Nephron progenitor cell (in vitro differentiated cells): ENCODE results near the gene MCAT.
A peak's percentile ranks its signal among the peaks of the same experiment; 100 is the strongest.

ENCODE experiments used
- DNase-seq: peaks from one replicate; pipeline ENCODE4 v3.0.0; 2021
- H3K27ac Mint-ChIP-seq: 2 replicates; pipeline ENCODE4 v1.8.0; 2021; ENCODE audit warnings: mild to moderate bottlenecking, moderate library complexity, mixed read lengths
- H3K27me3 Mint-ChIP-seq: 2 replicates; pipeline ENCODE4 v1.8.0; 2021; ENCODE audit warnings: mild to moderate bottlenecking, low read depth, mixed read lengths; ENCODE audit not compliant: poor library complexity
- H3K36me3 Mint-ChIP-seq: 2 replicates; pipeline ENCODE4 v1.8.0; 2021; ENCODE audit warnings: low read depth, mixed read lengths
- H3K4me1 Mint-ChIP-seq: 2 replicates; pipeline ENCODE4 v1.8.0; 2021; ENCODE audit warnings: mixed read lengths
- H3K4me3 Mint-ChIP-seq: 2 replicates; pipeline ENCODE4 v1.8.0; 2021; ENCODE audit warnings: mild to moderate bottlenecking, moderate library complexity, mixed read lengths
- H3K9me3 Mint-ChIP-seq: 2 replicates; pipeline ENCODE4 v1.8.0; 2021; ENCODE audit warnings: mild to moderate bottlenecking, moderate library complexity, mixed read lengths
- TF ChIP-seq, protein P1 (sequence below): fragments of 200-600 bp; sonication (generic); IDR thresholded peaks from 2 replicates; pipeline ENCODE4 v1.5.0; 2021; ENCODE audit warnings: antibody characterized with exemption

Gene MCAT

GRCh38 chr22:43152357-43153071 lies 9.3 kb upstream of the MCAT start:
- Mint-ChIP-seq H3K27me3 (peaks cover 60% of the 10 kb centered on the region), H3K4me1 (peaks cover 11% of the 10 kb centered on the region), H3K36me3 (no peaks in the 10 kb centered on the region), H3K27ac (no peak overlapping the region), H3K4me3 (peak overlapping the region; percentile 66), H3K9me3 (no peaks in the 10 kb centered on the region)
- TF ChIP-seq, protein P1, sequence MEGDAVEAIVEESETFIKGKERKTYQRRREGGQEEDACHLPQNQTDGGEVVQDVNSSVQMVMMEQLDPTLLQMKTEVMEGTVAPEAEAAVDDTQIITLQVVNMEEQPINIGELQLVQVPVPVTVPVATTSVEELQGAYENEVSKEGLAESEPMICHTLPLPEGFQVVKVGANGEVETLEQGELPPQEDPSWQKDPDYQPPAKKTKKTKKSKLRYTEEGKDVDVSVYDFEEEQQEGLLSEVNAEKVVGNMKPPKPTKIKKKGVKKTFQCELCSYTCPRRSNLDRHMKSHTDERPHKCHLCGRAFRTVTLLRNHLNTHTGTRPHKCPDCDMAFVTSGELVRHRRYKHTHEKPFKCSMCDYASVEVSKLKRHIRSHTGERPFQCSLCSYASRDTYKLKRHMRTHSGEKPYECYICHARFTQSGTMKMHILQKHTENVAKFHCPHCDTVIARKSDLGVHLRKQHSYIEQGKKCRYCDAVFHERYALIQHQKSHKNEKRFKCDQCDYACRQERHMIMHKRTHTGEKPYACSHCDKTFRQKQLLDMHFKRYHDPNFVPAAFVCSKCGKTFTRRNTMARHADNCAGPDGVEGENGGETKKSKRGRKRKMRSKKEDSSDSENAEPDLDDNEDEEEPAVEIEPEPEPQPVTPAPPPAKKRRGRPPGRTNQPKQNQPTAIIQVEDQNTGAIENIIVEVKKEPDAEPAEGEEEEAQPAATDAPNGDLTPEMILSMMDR, result no peak
- no peak for DNase-seq

DNA sequence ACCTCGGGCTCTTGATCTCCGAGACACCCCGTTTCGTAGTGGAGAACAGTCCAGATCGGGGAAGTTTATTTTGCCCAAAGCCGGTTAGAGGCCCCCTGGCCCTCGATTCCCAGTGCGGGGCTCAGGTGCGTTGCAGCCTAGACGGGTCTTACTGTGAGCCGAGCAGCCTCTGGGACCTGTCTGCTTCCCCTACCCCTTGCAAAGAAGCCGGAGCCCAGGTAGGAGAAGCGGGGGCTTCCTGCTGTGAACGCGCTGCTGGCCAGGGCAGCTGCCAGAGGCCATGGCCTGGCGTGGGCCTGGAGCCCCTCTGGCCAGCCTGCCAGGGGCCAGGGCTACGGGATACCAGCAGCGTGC lies 8.8 kb upstream of the MCAT start:
- Mint-ChIP-seq H3K27ac (no peak overlapping the region), H3K27me3 (peaks cover 60% of the 10 kb centered on the region), H3K4me3 (peak overlapping the region; percentile 60)

DNA sequence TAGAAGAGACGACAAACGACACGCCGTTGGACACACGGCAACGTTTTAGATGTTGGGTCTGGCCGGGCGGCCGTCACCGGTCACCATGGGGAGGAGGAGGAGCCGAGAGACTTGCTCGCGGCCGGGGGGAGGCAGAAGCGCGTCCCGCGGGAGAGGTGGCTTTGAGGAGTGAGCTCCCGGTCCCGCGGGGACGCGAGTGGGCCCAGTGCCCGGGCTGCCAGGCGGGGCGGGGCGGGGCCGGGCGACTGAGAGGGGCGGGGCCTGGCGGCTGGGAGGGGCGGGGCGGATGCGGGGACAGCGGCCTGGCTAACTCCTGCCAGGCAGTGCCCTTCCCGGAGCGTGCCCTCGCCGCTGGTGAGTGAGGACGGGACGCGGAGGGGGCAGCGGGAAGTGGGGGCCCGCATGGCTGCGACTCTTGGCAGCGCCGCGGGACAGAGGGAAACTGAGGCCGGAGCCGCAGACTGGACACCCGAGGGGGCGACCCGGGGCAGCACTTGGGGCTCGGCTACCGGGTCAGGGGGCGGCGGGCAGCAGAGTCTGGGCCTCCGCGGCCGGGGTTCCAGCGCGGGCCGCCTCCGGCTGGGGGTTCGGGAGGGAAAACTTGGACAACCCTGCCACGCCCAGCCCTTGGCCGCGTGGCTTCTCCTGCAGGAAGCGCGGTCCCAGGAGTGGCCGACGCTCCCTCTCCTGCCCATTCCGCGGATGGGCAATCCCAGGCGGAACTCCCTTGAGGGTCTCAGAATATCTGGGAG lies 8.2 kb upstream of the MCAT start, which contains the start of gene TSPO:
TSS of gene TSPO (plus strand) at position 309 of the 752 bp plus-strand sequence. CDS start 7,680 bp downstream, outside the sequence.
- DNase-seq, result peak; percentile 63
- peaks cover 62% of the 10 kb centered on the region for H3K27me3 Mint-ChIP-seq
- no peaks in the 10 kb centered on the region for H3K36me3 Mint-ChIP-seq
- TF ChIP-seq, protein P1, result no peak
- peaks cover 11% of the 10 kb centered on the region for H3K4me1 Mint-ChIP-seq
- H3K4me3 Mint-ChIP-seq, result peak within 1 kb of the TSS; percentile 82
- no peak within 1 kb of the TSS for H3K27ac Mint-ChIP-seq
- no peaks in the 10 kb centered on the region for H3K9me3 Mint-ChIP-seq

More for the DNA sequence above, 8.8 kb upstream of the MCAT start:
- Mint-ChIP-seq H3K4me1 (peaks cover 11% of the 10 kb centered on the region), H3K36me3 (no peaks in the 10 kb centered on the region), H3K9me3 (no peaks in the 10 kb centered on the region)
- TF ChIP-seq, protein P1, result no peak
- DNase-seq, result no peak

DNA sequence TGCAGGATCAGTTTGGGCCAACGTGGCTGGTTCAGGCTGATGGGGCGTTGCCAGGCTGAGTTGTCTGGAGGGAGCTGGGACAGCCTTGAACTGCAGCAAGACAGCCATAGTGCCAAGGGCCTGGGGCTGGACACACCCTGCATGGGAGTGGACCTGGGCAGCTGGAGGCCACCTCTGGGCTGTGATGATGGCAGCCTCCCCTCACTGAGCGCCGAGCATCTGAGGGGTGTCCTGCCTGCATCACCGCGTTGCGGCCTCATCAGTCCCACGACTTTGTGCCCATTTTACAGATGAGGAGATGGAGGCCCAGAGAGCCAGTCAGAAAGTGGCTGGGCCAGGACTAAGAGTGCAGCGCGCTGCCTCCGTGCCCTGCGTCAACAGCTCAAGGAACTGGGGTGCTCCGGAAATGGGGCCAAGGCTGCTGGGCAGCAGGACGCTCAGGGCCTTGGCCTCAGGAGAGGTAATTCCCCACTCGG lies 7.6 kb upstream of the MCAT start:
- no peak for DNase-seq
- H3K4me1 Mint-ChIP-seq, result peaks cover 11% of the 10 kb centered on the region
- peak overlapping the region; percentile 82 for H3K4me3 Mint-ChIP-seq
- TF ChIP-seq, protein P1, result no peak
- no peak overlapping the region for H3K27ac Mint-ChIP-seq
- H3K36me3 Mint-ChIP-seq, result no peaks in the 10 kb centered on the region
- no peaks in the 10 kb centered on the region for H3K9me3 Mint-ChIP-seq
- peaks cover 62% of the 10 kb centered on the region for H3K27me3 Mint-ChIP-seq

DNA sequence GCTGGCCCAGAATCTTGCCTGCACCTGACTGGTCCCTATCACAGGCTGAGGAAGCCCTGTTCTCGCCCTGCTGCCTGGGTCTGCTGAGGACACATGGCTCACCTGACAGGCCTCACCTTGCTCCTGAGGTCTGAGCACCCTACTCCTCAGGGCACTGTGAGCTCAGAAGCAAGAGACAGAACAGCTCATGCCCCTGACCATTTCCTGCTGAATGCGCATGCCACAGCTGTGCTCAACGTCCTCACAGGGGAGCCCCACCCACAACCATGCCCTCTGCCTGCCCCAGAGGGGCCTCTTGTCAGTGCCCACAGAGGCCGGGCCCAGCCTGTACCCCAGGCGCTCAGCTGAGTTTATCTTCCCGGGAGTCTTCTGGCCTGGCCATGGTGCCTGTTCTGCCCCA lies 5.4 kb upstream of the MCAT start:
- Mint-ChIP-seq H3K4me1 (peaks cover 15% of the 10 kb centered on the region), H3K27me3 (peaks cover 62% of the 10 kb centered on the region), H3K27ac (no peak overlapping the region), H3K9me3 (no peaks in the 10 kb centered on the region), H3K4me3 (no peak overlapping the region), H3K36me3 (no peaks in the 10 kb centered on the region)
- TF ChIP-seq, protein P1, result no peak
- DNase-seq, result no peak
